Fibroblast of pulmonary artery (primary cell): Measurements from ENCODE around the gene FILIP1L.
A peak's percentile ranks its signal among the peaks of the same experiment; 100 is the strongest.

Source experiments
- DNase-seq: peaks from one replicate; pipeline ENCODE4 v3.0.0-alpha.2; 2010; ENCODE audit warnings: low read depth
- H3K4me3 ChIP-seq: replicated peaks from 2 replicates; pipeline ENCODE4 v1.5.1; 2011; ENCODE audit warnings: low read depth, mild to moderate bottlenecking, control low read depth, low read length, moderate library complexity
- CTCF ChIP-seq: IDR thresholded peaks from 2 replicates; pipeline ENCODE4 v1.5.1; 2011; ENCODE audit warnings: mild to moderate bottlenecking, control low read depth, low read length, inconsistent platforms; ENCODE audit errors: missing control alignments

The FILIP1L gene

GRCh38 chr3:99868311-99868646, 246.0 kb downstream of the FILIP1L start:
- DNase-seq: peak; percentile 47
- TF ChIP-seq CTCF: no peak
- no peak overlapping the region for H3K4me3 ChIP-seq

GRCh38 chr3:99867594-99868310, 246.5 kb downstream of the FILIP1L start:
- no peak for TF ChIP-seq CTCF
- no peak overlapping the region for H3K4me3 ChIP-seq
- DNase-seq: no peak

GRCh38 chr3:99866261-99866761, 248.0 kb downstream of the FILIP1L start:
- no peak for TF ChIP-seq CTCF
- no peak overlapping the region for H3K4me3 ChIP-seq
- peak; percentile 71 for DNase-seq

GRCh38 chr3:99865321-99865720, 249.0 kb downstream of the FILIP1L start:
- DNase-seq: peak; percentile 65
- no peak overlapping the region for H3K4me3 ChIP-seq
- TF ChIP-seq CTCF: no peak

GRCh38 chr3:99864289-99864688, 250.0 kb downstream of the FILIP1L start:
- no peak for TF ChIP-seq CTCF
- H3K4me3 ChIP-seq: no peak overlapping the region
- DNase-seq: no peak

GRCh38 chr3:99863588-99863987, 250.7 kb downstream of the FILIP1L start:
- no peak for TF ChIP-seq CTCF
- DNase-seq: no peak
- H3K4me3 ChIP-seq: no peak overlapping the region

GRCh38 chr3:99863002-99863401, 251.3 kb downstream of the FILIP1L start:
- no peak for DNase-seq
- no peak overlapping the region for H3K4me3 ChIP-seq
- TF ChIP-seq CTCF: no peak
